ENCODE data around the gene GIT2. TPM values are rescaled to one million over a fixed set of nuclear protein-coding genes. Genes with fewer than 3 reads are reported as not detected.
A peak's percentile ranks its signal among the peaks of the same experiment; 100 is the strongest.
"Not testable (repeated sequence)": the region's sequence is repeated elsewhere in the genome, so short reads cannot be mapped to it uniquely, and the experiment has no call there.

The GIT2 gene
- total RNA-seq, 8 experiments from 2014 or later = 15.5 to 52.4 (median 23.8) TPM

GRCh38 chr12:109929326-109929725, 66.8 kb downstream of the GIT2 start:
- in situ Hi-C loops (cut with MboI; ENCODE audit: low pct_unique_long_range_greater_than_20kb in 2 of 9, low sequenced_read_pairs in 9 of 9, unreplicated experiment in 9 of 9); H3K27ac ChIP-seq; H3K4me3 ChIP-seq; ATAC-seq (replicated peaks in 6 of 8); H3K4me1 ChIP-seq (replicated peaks in 1 of 2): not testable (repeated sequence)
- WGBS, 10 experiments = 53 to 100% (median 94%) methylated on average over 2 to 14 of the region's 14 CpGs; no CpG with 5 or more reads in 4 of the 10 experiments

GRCh38 chr12:109928058-109928656, 68.0 kb downstream of the GIT2 start:
- Histone ChIP-seq H3K27ac (no peak overlapping the region), H3K4me3 (no peak overlapping the region), H3K4me1 (replicated peaks in 1 of 2) (peaks cover 0 to 2% of the 10 kb centered on the region in 2 donors)
- in situ Hi-C loops (cut with MboI; ENCODE audit: low pct_unique_long_range_greater_than_20kb in 2 of 9, low sequenced_read_pairs in 9 of 9, unreplicated experiment in 9 of 9) = no loop called here
- 50 to 100% (median 88%) methylated on average over 1 to 10 of the region's 12 CpGs for WGBS, 10 experiments
- no peak for ATAC-seq (replicated peaks in 6 of 8)

GRCh38 chr12:109927622-109928021, 68.5 kb downstream of the GIT2 start:
- in situ Hi-C loops (cut with MboI; ENCODE audit: low pct_unique_long_range_greater_than_20kb in 2 of 9, low sequenced_read_pairs in 9 of 9, unreplicated experiment in 9 of 9) = no loop called here
- no peak overlapping the region for H3K27ac ChIP-seq
- ATAC-seq (replicated peaks in 6 of 8) = peak in 3 of 8 experiments; percentile 80 to 97 (median 93)
- no peak overlapping the region for H3K4me3 ChIP-seq
- H3K4me1 ChIP-seq (replicated peaks in 1 of 2) = peaks cover 0 to 2% of the 10 kb centered on the region in 2 donors
- WGBS, 10 experiments = 80 to 100% (median 94%) methylated on average over 2 to 3 of the region's 8 CpGs; no CpG with 5 or more reads in 5 of the 10 experiments

- Histone ChIP-seq H3K4me1 (replicated peaks in 1 of 2) (peaks cover 0 to 2% of the 10 kb centered on the region in 2 donors), H3K4me3 (no peak overlapping the region), H3K27ac (no peak overlapping the region)
- no peak for ATAC-seq (replicated peaks in 6 of 8)
- 85 to 96% (median 90%) methylated on average over 2 to 5 of the region's 11 CpGs; no CpG with 5 or more reads in 6 of the 10 experiments for WGBS, 10 experiments
- in situ Hi-C loops (cut with MboI; ENCODE audit: low pct_unique_long_range_greater_than_20kb in 2 of 9, low sequenced_read_pairs in 9 of 9, unreplicated experiment in 9 of 9) = no loop called here
Measured at GRCh38 chr12:109926488-109927210, 69.5 kb downstream of the GIT2 start.

- no peak overlapping the region for H3K27ac ChIP-seq
- no peak for ATAC-seq (replicated peaks in 6 of 8)
- WGBS, 10 experiments = 100% methylated on average over 1 of the region's 8 CpGs; no CpG with 5 or more reads in 8 of the 10 experiments
- peaks cover 0 to 2% of the 10 kb centered on the region in 2 donors for H3K4me1 ChIP-seq (replicated peaks in 1 of 2)
- in situ Hi-C loops (cut with MboI; ENCODE audit: low pct_unique_long_range_greater_than_20kb in 2 of 9, low sequenced_read_pairs in 9 of 9, unreplicated experiment in 9 of 9) = no loop called here
- no peak overlapping the region for H3K4me3 ChIP-seq
Measured at GRCh38 chr12:109926016-109926415, 70.2 kb downstream of the GIT2 start.

GRCh38 chr12:109925185-109925840, 70.9 kb downstream of the GIT2 start:
- H3K4me3 ChIP-seq = no peak overlapping the region
- ATAC-seq (replicated peaks in 6 of 8) = peak in 6 of 8 experiments; percentile 18 to 84 (median 38)
- in situ Hi-C loops (cut with MboI; ENCODE audit: low pct_unique_long_range_greater_than_20kb in 2 of 9, low sequenced_read_pairs in 9 of 9, unreplicated experiment in 9 of 9) = no loop called here
- H3K27ac ChIP-seq = no peak overlapping the region
- H3K4me1 ChIP-seq (replicated peaks in 1 of 2) = peaks cover 0 to 2% of the 10 kb centered on the region in 2 donors
- WGBS, 10 experiments = 20 to 100% (median 73%) methylated on average over 1 to 8 of the region's 20 CpGs; no CpG with 5 or more reads in 5 of the 10 experiments

GRCh38 chr12:109923481-109924245, 72.5 kb downstream of the GIT2 start:
- WGBS, 10 experiments = 20 to 86% (median 60%) methylated on average over 1 to 7 of the region's 17 CpGs; no CpG with 5 or more reads in 3 of the 10 experiments
- Histone ChIP-seq H3K27ac (no peak overlapping the region), H3K4me1 (replicated peaks in 1 of 2) (peaks cover 0 to 2% of the 10 kb centered on the region in 2 donors), H3K4me3 (no peak overlapping the region)
- ATAC-seq (replicated peaks in 6 of 8) = no peak
- in situ Hi-C loops (cut with MboI; ENCODE audit: low pct_unique_long_range_greater_than_20kb in 2 of 9, low sequenced_read_pairs in 9 of 9, unreplicated experiment in 9 of 9) = no loop called here

- peaks cover 0 to 2% of the 10 kb centered on the region in 2 donors for H3K4me1 ChIP-seq (replicated peaks in 1 of 2)
- ATAC-seq (replicated peaks in 6 of 8) = no peak
- H3K27ac ChIP-seq = no peak overlapping the region
- no peak overlapping the region for H3K4me3 ChIP-seq
- in situ Hi-C loops (cut with MboI; ENCODE audit: low pct_unique_long_range_greater_than_20kb in 2 of 9, low sequenced_read_pairs in 9 of 9, unreplicated experiment in 9 of 9) = no loop called here
- 67 to 100% (median 82%) methylated on average over 1 to 5 of the region's 5 CpGs; no CpG with 5 or more reads in 3 of the 10 experiments for WGBS, 10 experiments
Measured at GRCh38 chr12:109923038-109923437, 73.1 kb downstream of the GIT2 start.

- no peak overlapping the region for H3K4me3 ChIP-seq
- H3K27ac ChIP-seq = no peak overlapping the region
- WGBS, 10 experiments = 60 to 100% (median 90%) methylated on average over 1 to 4 of the region's 4 CpGs; no CpG with 5 or more reads in 4 of the 10 experiments
- in situ Hi-C loops (cut with MboI; ENCODE audit: low pct_unique_long_range_greater_than_20kb in 2 of 9, low sequenced_read_pairs in 9 of 9, unreplicated experiment in 9 of 9) = no loop called here
- no peak for ATAC-seq (replicated peaks in 6 of 8)
- peaks cover 0 to 2% of the 10 kb centered on the region in 2 donors for H3K4me1 ChIP-seq (replicated peaks in 1 of 2)
Measured at GRCh38 chr12:109921982-109922381, 74.2 kb downstream of the GIT2 start.

- ATAC-seq (replicated peaks in 6 of 8) = peak in 3 of 8 experiments; percentile 73 to 98 (median 98)
- 50 to 90% (median 78%) methylated on average over 1 to 7 of the region's 11 CpGs; no CpG with 5 or more reads in 4 of the 10 experiments for WGBS, 10 experiments
- in situ Hi-C loops (cut with MboI; ENCODE audit: low pct_unique_long_range_greater_than_20kb in 2 of 9, low sequenced_read_pairs in 9 of 9, unreplicated experiment in 9 of 9) = no loop called here
- no peak overlapping the region for H3K27ac ChIP-seq
- no peak overlapping the region for H3K4me3 ChIP-seq
- H3K4me1 ChIP-seq (replicated peaks in 1 of 2) = no peaks in the 10 kb centered on the region
Measured at GRCh38 chr12:109920261-109920780, 75.8 kb downstream of the GIT2 start.

GRCh38 chr12:109919456-109919855, 76.7 kb downstream of the GIT2 start:
- no peak for ATAC-seq (replicated peaks in 6 of 8)

GRCh38 chr12:109916045-109916444, 80.1 kb downstream of the GIT2 start:
- no peak for ATAC-seq (replicated peaks in 6 of 8)
- in situ Hi-C loops (cut with MboI; ENCODE audit: low pct_unique_long_range_greater_than_20kb in 2 of 9, low sequenced_read_pairs in 9 of 9, unreplicated experiment in 9 of 9) = no loop called here
- 60 to 100% (median 100%) methylated on average over 1 to 3 of the region's 4 CpGs; no CpG with 5 or more reads in 1 of the 10 experiments for WGBS, 10 experiments
- H3K27ac ChIP-seq = no peak overlapping the region
- H3K4me1 ChIP-seq (replicated peaks in 1 of 2) = no peaks in the 10 kb centered on the region
- H3K4me3 ChIP-seq = no peak overlapping the region

More at GRCh38 chr12:109919456-109919855, 76.7 kb downstream of the GIT2 start:
- in situ Hi-C loops (cut with MboI; ENCODE audit: low pct_unique_long_range_greater_than_20kb in 2 of 9, low sequenced_read_pairs in 9 of 9, unreplicated experiment in 9 of 9) = no loop called here
- 67 to 100% (median 95%) methylated on average over 4 to 7 of the region's 10 CpGs; no CpG with 5 or more reads in 4 of the 10 experiments for WGBS, 10 experiments
- no peak overlapping the region for H3K27ac ChIP-seq
- H3K4me3 ChIP-seq = no peak overlapping the region
- H3K4me1 ChIP-seq (replicated peaks in 1 of 2) = no peaks in the 10 kb centered on the region

Data from motor neuron (in vitro differentiated cells).